Prostate gland (tissue), 2 donors: ENCODE results near the gene SKAP1. TPM values are rescaled to one million over a fixed set of nuclear protein-coding genes. Genes with fewer than 3 reads are reported as not detected.

Experiments used
- DNase-seq: peaks from one replicate; pipeline ENCODE4 v3.0.0-alpha.2; 2019; ENCODE audit warnings: low spot score
- H3K27ac ChIP-seq, 2 donors: fragments of 200-600 bp; sonication (generic); 2 replicates each; pipeline ENCODE4 v1.5.1; 2017 to 2019
- H3K27me3 ChIP-seq: fragments of 200-600 bp; sonication (generic); replicated peaks from 2 replicates; pipeline ENCODE4 v1.5.1; 2019; ENCODE audit not compliant: insufficient read depth
- H3K36me3 ChIP-seq, 2 donors: fragments of 200-600 bp; sonication (generic); 1 replicate in 1 of 2; 2 replicates in 1 of 2; pipeline versions ENCODE4 v1.5.1 to v1.8.1; 2017 to 2019
- H3K4me1 ChIP-seq: fragments of 200-600 bp; sonication (generic); replicated peaks from 2 replicates; pipeline ENCODE4 v1.5.1; 2019
- H3K4me3 ChIP-seq, 2 donors: fragments of 200-600 bp; sonication (generic); 2 replicates each; pipeline ENCODE4 v1.5.1; 2017 to 2019
- H3K9me3 ChIP-seq: fragments of 200-600 bp; sonication (generic); 2 replicates; pipeline ENCODE4 v1.5.1; 2017
- CTCF ChIP-seq, 4 experiments: fragments of 200-600 bp in 2 of 4; fragments of 450-650 bp in 2 of 4; sonication (generic) in 2 of 4; IDR thresholded peaks; 1 replicate in 3 of 4; 2 replicates in 1 of 4; pipeline ENCODE4 v1.5.1; 2016 to 2019; ENCODE audit warnings: antibody characterized with exemption in 4 of 4, mild to moderate bottlenecking in 2 of 4, moderate library complexity in 2 of 4
- POLR2A ChIP-seq: fragments of 450-650 bp; IDR thresholded peaks from one replicate; pipeline ENCODE4 v1.6.1; 2016; ENCODE audit warnings: antibody characterized with exemption, mild to moderate bottlenecking
- POLR2AphosphoS5 ChIP-seq: sonication (generic); formaldehyde crosslinking; IDR thresholded peaks from one replicate; pipeline ENCODE4 v1.6.1; 2017; ENCODE audit warnings: antibody characterized with exemption
- WGBS: methylation state at CpG from one replicate; pipeline ENCODE4 v1.1.5; 2018; 5-methylcytosine and 5-hydroxymethylcytosine counted together
- intact Hi-C: fragments of 100-400 bp; cut with DNase I; formaldehyde crosslinking; loops from one replicate; pipeline ENCODE4 v1.14.2; 2022
- total RNA-seq, 2 donors: library from RNA; depleted of rRNA; stranded (reverse); fragments of >200 nt; gene quantifications; one replicate each; pipeline ENCODE4 v1.1.0, GENCODE V29; 2016

The SKAP1 gene
- total RNA-seq, 2 donors from 2014 or later, result 1.1 to 1.4 TPM

- H3K36me3 ChIP-seq, result no peaks in the 10 kb centered on the region
- H3K27me3 ChIP-seq, result no peaks in the 10 kb centered on the region
- H3K9me3 ChIP-seq, result no peaks in the 10 kb centered on the region
- whole genome bisulfite sequencing, result 85% methylated on average over 5 of the region's 5 CpGs
- no peak overlapping the region for H3K27ac ChIP-seq
- TF ChIP-seq POLR2A (no peak), CTCF (IDR thresholded peaks at IDR 0.05) (no peak), POLR2AphosphoS5 (no peak)
- no peak for DNase-seq
- H3K4me1 ChIP-seq, result peaks cover 3% of the 10 kb centered on the region
- intact Hi-C loops, result no loop called here
- H3K4me3 ChIP-seq, result no peak overlapping the region
These were observed 267.6 kb downstream of the SKAP1 start for GRCh38 chr17:48162306-48162934.

- H3K27ac ChIP-seq, result no peak overlapping the region
- 75% methylated on average over 4 of the region's 4 CpGs for WGBS
- H3K27me3 ChIP-seq, result no peaks in the 10 kb centered on the region
- no peak for DNase-seq
- H3K4me3 ChIP-seq, result no peak overlapping the region
- H3K36me3 ChIP-seq, result no peaks in the 10 kb centered on the region
- no peaks in the 10 kb centered on the region for H3K9me3 ChIP-seq
- no peak for TF ChIP-seq CTCF (IDR thresholded peaks at IDR 0.05)
- no peak for TF ChIP-seq POLR2A
- no peak for TF ChIP-seq POLR2AphosphoS5
- H3K4me1 ChIP-seq, result peaks cover 3% of the 10 kb centered on the region
- intact Hi-C loops, result no loop called here
These were observed 268.7 kb downstream of the SKAP1 start for GRCh38 chr17:48161127-48161905.

GRCh38 chr17:48160177-48161081 is 269.6 kb downstream of the SKAP1 start:
- peaks cover 3% of the 10 kb centered on the region for H3K4me1 ChIP-seq
- no peaks in the 10 kb centered on the region for H3K27me3 ChIP-seq
- TF ChIP-seq CTCF (IDR thresholded peaks at IDR 0.05) (no peak), POLR2AphosphoS5 (no peak), POLR2A (no peak)
- WGBS, result 60% methylated on average over 5 of the region's 5 CpGs
- H3K27ac ChIP-seq, result no peak overlapping the region
- intact Hi-C loops, result no loop called here
- no peaks in the 10 kb centered on the region for H3K36me3 ChIP-seq
- DNase-seq, result no peak
- H3K4me3 ChIP-seq, result no peak overlapping the region
- H3K9me3 ChIP-seq, result no peaks in the 10 kb centered on the region

GRCh38 chr17:48159232-48159631 is 270.8 kb downstream of the SKAP1 start:
- intact Hi-C loops, result no loop called here
- TF ChIP-seq CTCF (IDR thresholded peaks at IDR 0.05), result no peak
- TF ChIP-seq POLR2AphosphoS5, result no peak
- no peak for TF ChIP-seq POLR2A
- Histone ChIP-seq H3K9me3 (no peaks in the 10 kb centered on the region), H3K4me1 (peaks cover 3% of the 10 kb centered on the region), H3K4me3 (no peak overlapping the region), H3K36me3 (no peaks in the 10 kb centered on the region), H3K27me3 (no peaks in the 10 kb centered on the region), H3K27ac (no peak overlapping the region)
- WGBS, result 95% methylated on average over 4 of the region's 4 CpGs
- no peak for DNase-seq
